ENCODE data around the gene TSGA10IP.

The TSGA10IP gene

DNA sequence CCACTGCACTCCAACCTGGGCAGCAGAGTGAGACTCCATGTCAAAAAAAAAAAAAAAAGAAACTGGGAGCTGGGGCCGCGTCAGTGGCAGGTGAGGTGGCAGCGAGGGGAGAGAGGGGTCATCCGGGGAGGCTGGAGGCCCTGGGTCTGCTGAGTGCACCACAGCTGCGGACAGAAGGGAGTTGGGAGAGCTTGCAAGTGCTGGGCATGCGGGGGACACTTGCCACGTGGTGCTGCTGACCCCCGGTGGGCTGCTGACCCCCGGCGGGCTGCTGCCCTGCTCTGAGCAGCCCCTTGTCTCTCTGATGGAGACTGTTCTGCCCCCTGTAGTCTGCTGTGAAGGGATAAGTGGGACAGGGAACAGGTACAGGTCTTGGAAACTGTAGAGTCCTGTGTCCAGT is 23.4 kb upstream of the TSGA10IP start:
- peaks cover 15% of the 10 kb centered on the region for H4K20me1 ChIP-seq (ENCODE audit: insufficient read depth, low read length, poor library complexity, severe bottlenecking)
- no peaks in the 10 kb centered on the region for H3K9me2 ChIP-seq (replicated peaks; ENCODE audit: low read depth, low read length)
- no peaks in the 10 kb centered on the region for H3K27me3 ChIP-seq (ENCODE audit: insufficient read depth, low read length, poor library complexity, severe bottlenecking)
- H3K9ac ChIP-seq (ENCODE audit: low read depth, low read length, poor library complexity, severe bottlenecking): no peak overlapping the region
- H3K4me1 ChIP-seq (ENCODE audit: insufficient read depth, low read length, poor library complexity, severe bottlenecking): peaks cover 23% of the 10 kb centered on the region
- no peak overlapping the region for H2AFZ ChIP-seq (ENCODE audit: low read length)
- H3F3A ChIP-seq (ENCODE audit: low read depth): no peaks in the 10 kb centered on the region
- H3K36me3 ChIP-seq (ENCODE audit: insufficient read depth, low read length): peaks cover 8% of the 10 kb centered on the region; the same call in 1 of the 2 replicates
- no peak overlapping the region for H3K4me2 ChIP-seq (ENCODE audit: low read depth, low read length, poor library complexity, severe bottlenecking)
- no peak for TF ChIP-seq EZH2phosphoT487 (IDR thresholded peaks at IDR 0.05; ENCODE audit: borderline replicate concordance)
- TF ChIP-seq, protein P1, sequence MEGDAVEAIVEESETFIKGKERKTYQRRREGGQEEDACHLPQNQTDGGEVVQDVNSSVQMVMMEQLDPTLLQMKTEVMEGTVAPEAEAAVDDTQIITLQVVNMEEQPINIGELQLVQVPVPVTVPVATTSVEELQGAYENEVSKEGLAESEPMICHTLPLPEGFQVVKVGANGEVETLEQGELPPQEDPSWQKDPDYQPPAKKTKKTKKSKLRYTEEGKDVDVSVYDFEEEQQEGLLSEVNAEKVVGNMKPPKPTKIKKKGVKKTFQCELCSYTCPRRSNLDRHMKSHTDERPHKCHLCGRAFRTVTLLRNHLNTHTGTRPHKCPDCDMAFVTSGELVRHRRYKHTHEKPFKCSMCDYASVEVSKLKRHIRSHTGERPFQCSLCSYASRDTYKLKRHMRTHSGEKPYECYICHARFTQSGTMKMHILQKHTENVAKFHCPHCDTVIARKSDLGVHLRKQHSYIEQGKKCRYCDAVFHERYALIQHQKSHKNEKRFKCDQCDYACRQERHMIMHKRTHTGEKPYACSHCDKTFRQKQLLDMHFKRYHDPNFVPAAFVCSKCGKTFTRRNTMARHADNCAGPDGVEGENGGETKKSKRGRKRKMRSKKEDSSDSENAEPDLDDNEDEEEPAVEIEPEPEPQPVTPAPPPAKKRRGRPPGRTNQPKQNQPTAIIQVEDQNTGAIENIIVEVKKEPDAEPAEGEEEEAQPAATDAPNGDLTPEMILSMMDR (conservative IDR thresholded peaks at IDR 0.05; ENCODE audit: low read length): no peak
- H3K4me3 ChIP-seq (ENCODE audit: low read length, poor library complexity, severe bottlenecking): no peak overlapping the region
- peaks cover 34% of the 10 kb centered on the region for H3K79me2 ChIP-seq (ENCODE audit: insufficient read depth, low read length)
- no peaks in the 10 kb centered on the region for H3K9me3 ChIP-seq (ENCODE audit: insufficient read depth, low read depth, low read length)

GRCh38 chr11:65922565-65922964 is 22.7 kb upstream of the TSGA10IP start:
- no peak overlapping the region for H3K4me3 ChIP-seq (ENCODE audit: low read length, poor library complexity, severe bottlenecking)
- no peaks in the 10 kb centered on the region for H3F3A ChIP-seq (ENCODE audit: low read depth)
- no peak overlapping the region for H3K9ac ChIP-seq (ENCODE audit: low read depth, low read length, poor library complexity, severe bottlenecking)
- TF ChIP-seq, protein P1 (conservative IDR thresholded peaks at IDR 0.05; ENCODE audit: low read length): no peak
- TF ChIP-seq EZH2phosphoT487 (IDR thresholded peaks at IDR 0.05; ENCODE audit: borderline replicate concordance): no peak
- H3K36me3 ChIP-seq (ENCODE audit: insufficient read depth, low read length): peaks cover 8% of the 10 kb centered on the region; the same call in 1 of the 2 replicates
- H3K79me2 ChIP-seq (ENCODE audit: insufficient read depth, low read length): peaks cover 27% of the 10 kb centered on the region
- no peaks in the 10 kb centered on the region for H3K9me2 ChIP-seq (replicated peaks; ENCODE audit: low read depth, low read length)
- H3K9me3 ChIP-seq (ENCODE audit: insufficient read depth, low read depth, low read length): no peaks in the 10 kb centered on the region
- no peak overlapping the region for H3K4me2 ChIP-seq (ENCODE audit: low read depth, low read length, poor library complexity, severe bottlenecking)
- peaks cover 19% of the 10 kb centered on the region for H3K4me1 ChIP-seq (ENCODE audit: insufficient read depth, low read length, poor library complexity, severe bottlenecking)
- no peaks in the 10 kb centered on the region for H3K27me3 ChIP-seq (ENCODE audit: insufficient read depth, low read length, poor library complexity, severe bottlenecking)
- H2AFZ ChIP-seq (ENCODE audit: low read length): no peak overlapping the region
- peaks cover 15% of the 10 kb centered on the region for H4K20me1 ChIP-seq (ENCODE audit: insufficient read depth, low read length, poor library complexity, severe bottlenecking)

GRCh38 chr11:65925397-65925796 is 19.9 kb upstream of the TSGA10IP start:
- no peaks in the 10 kb centered on the region for H3K9me3 ChIP-seq (ENCODE audit: insufficient read depth, low read depth, low read length)
- no peak overlapping the region for H2AFZ ChIP-seq (ENCODE audit: low read length)
- H3K4me1 ChIP-seq (ENCODE audit: insufficient read depth, low read length, poor library complexity, severe bottlenecking): peaks cover 18% of the 10 kb centered on the region
- H3F3A ChIP-seq (ENCODE audit: low read depth): no peaks in the 10 kb centered on the region
- no peaks in the 10 kb centered on the region for H3K27me3 ChIP-seq (ENCODE audit: insufficient read depth, low read length, poor library complexity, severe bottlenecking)
- peaks cover 7% of the 10 kb centered on the region; the same call in 1 of the 2 replicates for H3K79me2 ChIP-seq (ENCODE audit: insufficient read depth, low read length)
- no peak overlapping the region for H3K4me3 ChIP-seq (ENCODE audit: low read length, poor library complexity, severe bottlenecking)
- H3K4me2 ChIP-seq (ENCODE audit: low read depth, low read length, poor library complexity, severe bottlenecking): no peak overlapping the region
- H3K9me2 ChIP-seq (replicated peaks; ENCODE audit: low read depth, low read length): no peaks in the 10 kb centered on the region
- H4K20me1 ChIP-seq (ENCODE audit: insufficient read depth, low read length, poor library complexity, severe bottlenecking): peaks cover 3% of the 10 kb centered on the region
- H3K36me3 ChIP-seq (ENCODE audit: insufficient read depth, low read length): peaks cover 8% of the 10 kb centered on the region; the same call in 1 of the 2 replicates
- TF ChIP-seq, protein P1 (conservative IDR thresholded peaks at IDR 0.05; ENCODE audit: low read length): no peak
- no peak for TF ChIP-seq EZH2phosphoT487 (IDR thresholded peaks at IDR 0.05; ENCODE audit: borderline replicate concordance)
- no peak overlapping the region for H3K9ac ChIP-seq (ENCODE audit: low read depth, low read length, poor library complexity, severe bottlenecking)
